GM18520 (cell line): ENCODE data around the gene CFAP299.

Source experiments
- ATAC-seq: cut with Tn5 transposase; IDR thresholded peaks from one replicate; pipeline ENCODE4 v1.9.1; 2021; ENCODE audit not compliant: unreplicated experiment

Gene CFAP299

DNA sequence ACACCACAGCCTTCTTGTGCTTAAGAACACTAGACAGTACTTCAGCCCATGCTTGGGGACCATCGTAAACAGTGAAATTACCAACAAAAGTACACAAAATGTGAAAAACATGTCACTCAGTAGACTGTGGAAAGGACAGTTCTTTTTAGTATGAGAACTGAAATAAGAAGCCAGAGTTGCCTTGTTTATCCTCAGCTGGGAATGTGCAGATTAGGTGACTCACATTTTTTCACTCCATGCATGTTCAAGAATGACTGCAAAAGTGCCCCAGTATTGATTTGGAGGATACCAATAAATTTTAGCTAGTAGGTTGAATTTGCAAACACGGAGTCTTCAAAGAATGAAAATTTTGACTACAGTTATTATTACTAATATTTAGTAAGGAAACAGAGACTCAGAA is 671.9 kb downstream of the CFAP299 start:
- ATAC-seq, result no peak
